K562 (cell line): ENCODE measurements around the gene SULT1E1. TPM values are rescaled to one million over a fixed set of nuclear protein-coding genes. Genes with fewer than 3 reads are reported as not detected.

Experiments used
- ATAC-seq: fragments of 200-7000 bp; cut with Tn5 transposase; 3 replicates; pipeline ENCODE4 v1.9.1; 2020; ENCODE audit warnings: moderate library complexity
- BruUV-seq: library from RNA; stranded (reverse); fragments of 400-500 nt; replicated peaks from 2 replicates; lab custom pipeline; 2021; lab: Mats Ljungman, UMichigan
- CTCF ChIA-PET: fragments of 300-600 bp; formaldehyde crosslinking; extraction: SDS; loops from one replicate; lab custom pipeline; 2021; ENCODE audit warnings: low intra/inter-chr PET ratio; lab: Yijun Ruan, JAX
- POLR2A ChIA-PET: fragments of 300-600, 350-650 bp; sonication (Branson Sonifier 250); formaldehyde crosslinking; extraction: SDS; loops from one replicate; lab custom pipeline; 2021; ENCODE audit warnings: antibody characterized with exemption, inconsistent platforms; lab: Yijun Ruan, JAX
- DNase-seq, 4 experiments: peaks; one replicate each; pipeline versions ENCODE4 v3.0.0 to v3.0.0-alpha.2; 2011 to 2018; ENCODE audit warnings: low spot score in 3 of 4, mixed read lengths in 3 of 4; ENCODE audit errors: extremely low read depth in 1 of 4
- FAIRE-seq: peaks from 2 replicates; lab custom pipeline; 2011; peaks lifted over from hg19 to GRCh38; lab: Jason Lieb, UNC
- H2AFZ ChIP-seq: 2 replicates; pipeline ENCODE4 v1.6.0; 2011; ENCODE audit warnings: low read depth, low read length, control low read depth, inconsistent platforms
- H3K27ac ChIP-seq: fragments of 200-600 bp; 3 replicates; pipeline ENCODE4 v1.8.0; 2011; ENCODE audit warnings: low read depth, mild to moderate bottlenecking, control low read depth, inconsistent platforms, low read length, moderate library complexity, mixed read lengths; ENCODE audit errors: extremely low read depth
- H3K27me3 ChIP-seq, 2 experiments: fragments of 300-600 bp in 1 of 2; 2 replicates in 1 of 2; 3 replicates in 1 of 2; pipeline versions ENCODE4 v1.6.0 to v1.8.0; 2011; ENCODE audit warnings: inconsistent platforms in 2 of 2, low read length in 2 of 2, mild to moderate bottlenecking in 1 of 2, mixed read lengths in 1 of 2, moderate library complexity in 1 of 2; ENCODE audit not compliant: control insufficient read depth in 2 of 2, insufficient read depth in 2 of 2
- H3K36me3 ChIP-seq: fragments of 300-600 bp; 3 replicates; pipeline ENCODE4 v1.8.0; 2011; ENCODE audit warnings: mild to moderate bottlenecking, low read length, inconsistent platforms; ENCODE audit not compliant: control insufficient read depth, insufficient read depth
- H3K4me1 ChIP-seq, 2 experiments: fragments of 200-600 bp in 1 of 2; replicated peaks in 1 of 2; 2 replicates in 1 of 2; 3 replicates in 1 of 2; pipeline versions ENCODE4 v1.5.1 to v1.8.0; 2011; ENCODE audit warnings: inconsistent platforms in 2 of 2, low read length in 2 of 2, mild to moderate bottlenecking in 1 of 2, mixed read lengths in 1 of 2, moderate library complexity in 1 of 2; ENCODE audit not compliant: control insufficient read depth in 2 of 2, insufficient read depth in 2 of 2
- H3K4me2 ChIP-seq: 2 replicates; pipeline ENCODE4 v1.6.1; 2011; ENCODE audit warnings: low read length, control low read depth, inconsistent platforms, mixed read lengths; ENCODE audit not compliant: insufficient read depth
- H3K4me3 ChIP-seq: fragments of 200-600 bp; sonication (generic), shearing (Covaris generic); 2 replicates; pipeline ENCODE4 v1.5.1; 2016; ENCODE audit warnings: control low read depth, inconsistent platforms
- H3K79me2 ChIP-seq: fragments of 200-600 bp; 3 replicates; pipeline ENCODE4 v1.8.0; 2011; ENCODE audit warnings: low read length, inconsistent platforms; ENCODE audit not compliant: control insufficient read depth, insufficient read depth
- H3K9ac ChIP-seq, 2 experiments: 2 replicates each; pipeline versions ENCODE4 v1.6.0 to v1.6.1; 2011; ENCODE audit warnings: low read depth in 2 of 2, low read length in 2 of 2, control low read depth in 1 of 2, inconsistent platforms in 1 of 2, mild to moderate bottlenecking in 1 of 2, mixed read lengths in 1 of 2; ENCODE audit not compliant: insufficient read depth in 1 of 2
- H3K9me1 ChIP-seq: one replicate; pipeline ENCODE4 v1.6.0; 2011; ENCODE audit warnings: inconsistent platforms, mild to moderate bottlenecking, low read length, moderate library complexity; ENCODE audit not compliant: control insufficient read depth, insufficient read depth
- H3K9me3 ChIP-seq: replicated peaks from 2 replicates; pipeline ENCODE4 v1.5.1; 2011; ENCODE audit warnings: low read depth, low read length, inconsistent platforms; ENCODE audit not compliant: control insufficient read depth, insufficient read depth
- H4K20me1 ChIP-seq: replicated peaks from 2 replicates; pipeline ENCODE4 v1.6.1; 2011; ENCODE audit warnings: low read length, inconsistent platforms, mixed read lengths; ENCODE audit not compliant: control insufficient read depth, insufficient read depth
- AFF4 ChIP-seq: sonication (generic); formaldehyde crosslinking; IDR thresholded peaks from 2 replicates; pipeline ENCODE4 v1.8.0; 2023; ENCODE audit warnings: mild to moderate bottlenecking, missing genetic modification reagents
- BHLHE40 ChIP-seq: IDR thresholded peaks from 2 replicates; pipeline ENCODE4 v1.6.1; 2011; ENCODE audit warnings: low read length, improper control_type of control experiment
- CBX1 ChIP-seq: sonication (generic); IDR thresholded peaks from 2 replicates; pipeline ENCODE4 v1.6.1; 2016; ENCODE audit warnings: antibody characterized with exemption, low read depth, mild to moderate bottlenecking
- CREB1 ChIP-seq, 2 experiments: sonication (generic) in 1 of 2; formaldehyde crosslinking in 1 of 2; IDR thresholded peaks; 2 replicates each; pipeline versions ENCODE4 v1.6.1 to v1.8.0; 2012 to 2022; ENCODE audit warnings: inconsistent platforms in 1 of 2, mild to moderate bottlenecking in 1 of 2, missing genetic modification reagents in 1 of 2, moderate library complexity in 1 of 2
- EHMT2 ChIP-seq: fragments of 450-650 bp; IDR thresholded peaks from 2 replicates; pipeline ENCODE4 v1.6.1; 2018; ENCODE audit warnings: antibody characterized with exemption
- ERF ChIP-seq: fragments of 450-650 bp; formaldehyde crosslinking; IDR thresholded peaks from 2 replicates; pipeline ENCODE4 v1.4.0; 2020; ENCODE audit warnings: mild to moderate bottlenecking, mixed read lengths
- GABPB1 ChIP-seq: sonication (generic); formaldehyde crosslinking; IDR thresholded peaks from 2 replicates; pipeline ENCODE4 v1.8.0; 2022; ENCODE audit warnings: mild to moderate bottlenecking, missing genetic modification reagents
- KLF6 ChIP-seq: fragments of 250-450 bp; sonication (Bioruptor Pico); IDR thresholded peaks from 2 replicates; pipeline ENCODE4 v1.4.0; 2020; ENCODE audit warnings: mild to moderate bottlenecking, moderate library complexity, borderline replicate concordance
- NFE2L1 ChIP-seq: fragments of 450-650 bp; IDR thresholded peaks from 2 replicates; pipeline ENCODE4 v1.6.1; 2016; ENCODE audit warnings: missing genetic modification characterization, low read depth, mild to moderate bottlenecking, missing compliant biosample characterization, moderate library complexity, borderline replicate concordance
- ZNF184 ChIP-seq: sonication (generic); formaldehyde crosslinking; IDR thresholded peaks from 2 replicates; pipeline ENCODE4 v1.5.0; 2020; ENCODE audit warnings: missing genetic modification reagents
- ZNF696 ChIP-seq: fragments of 250-450 bp; sonication (Bioruptor Pico); conservative IDR thresholded peaks from 2 replicates; pipeline ENCODE4 v1.4.0; 2020; ENCODE audit warnings: mild to moderate bottlenecking, moderate library complexity
- WGBS: fragments of 100-300 bp; shearing (Covaris generic); methylation state at CpG from one replicate; pipeline ENCODE4 v1.1.6; 2016; ENCODE audit warnings: low coverage, mixed read lengths; ENCODE audit not compliant: insufficient coverage; ENCODE audit errors: missing lambda C conversion rate; 5-methylcytosine and 5-hydroxymethylcytosine counted together
- in situ Hi-C: fragments of 300-500 bp; cut with MboI; formaldehyde crosslinking; loops from 4 replicates; pipeline ENCODE4 v1.15.0; 2018; ENCODE audit warnings: inconsistent platforms, mixed read lengths
- intact Hi-C: fragments of 100-400 bp; cut with micrococcal nuclease; formaldehyde crosslinking; loops from 2 replicates; pipeline ENCODE4 v1.14.2; 2022
- polyA plus RNA-seq, 8 experiments: library from polyadenylated mRNA; depleted of rRNA in 4 of 8; stranded (reverse) in 5 of 8; unstranded in 3 of 8; fragments of >200 nt; fragmentation: Nextera tagmentation in 2 of 8; fragmentation: Illumina TruSeq in 1 of 8; extraction: Ambion mirVana in 2 of 8; extraction: Trizol in 1 of 8; gene quantifications; 2 replicates each; pipeline versions ENCODE4 v1.2.1 to v1.2.3, GENCODE V29; 2011 to 2014; ENCODE audit warnings: inconsistent platforms in 1 of 8, missing spikeins in 1 of 8
- total RNA-seq, 7 experiments: library from RNA; depleted of rRNA in 6 of 7; stranded (reverse); fragments of >200 nt in 6 of 7; fragmentation: Illumina TruSeq in 2 of 7; extraction: Trizol in 2 of 7; gene quantifications; 2 replicates each; pipeline versions ENCODE4 v1.2.1 to v1.2.3, GENCODE V29; 2011 to 2021; ENCODE audit warnings: low replicate concordance in 1 of 7
- TF ChIP-seq, protein P1 (sequence below): fragments of 200-800 bp; sonication (Bioruptor generic); IDR thresholded peaks from 2 replicates; pipeline ENCODE4 v1.6.1; 2017; ENCODE audit warnings: missing genetic modification characterization, missing compliant biosample characterization
- TF ChIP-seq, protein P2 (sequence below), 2 experiments: fragments of 200-800 bp in 1 of 2; sonication (Bioruptor generic) in 1 of 2; sonication (generic) in 1 of 2; formaldehyde crosslinking in 1 of 2; IDR thresholded peaks in 1 of 2; conservative IDR thresholded peaks in 1 of 2; 2 replicates each; pipeline versions ENCODE4 v1.5.0 to v1.6.1; 2016 to 2020; ENCODE audit warnings: missing compliant biosample characterization in 1 of 2, missing genetic modification characterization in 1 of 2, missing genetic modification reagents in 1 of 2

Gene SULT1E1
- total and polyA plus RNA-seq, 9 of the 15 experiments (the other 6 are each of a cell fraction or from before 2014, with no cell fraction given): not detected

DNA sequence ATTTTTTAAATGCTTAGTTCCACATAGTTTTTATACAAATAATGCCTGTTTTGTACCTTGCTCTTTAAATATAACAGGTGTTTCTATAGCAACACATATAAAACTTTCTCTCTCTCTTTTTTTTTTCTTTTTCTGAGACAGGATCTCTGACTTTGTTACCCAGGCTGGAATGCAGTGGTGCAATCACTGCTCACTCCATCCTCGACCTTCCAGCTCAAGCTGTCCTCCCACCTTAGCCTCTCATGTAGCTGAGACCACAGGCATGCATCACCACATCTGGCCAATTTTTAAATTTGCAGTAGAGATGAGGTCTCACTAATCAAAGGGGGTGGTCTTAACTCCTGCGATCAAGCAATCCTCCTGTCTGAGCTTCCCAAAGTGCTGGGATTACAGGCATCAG, 18.3 kb upstream of the SULT1E1 start:
- no TSS peak for BruUV-seq
- no peak overlapping the region for H3K27ac ChIP-seq
- 0% methylated on average over 2 of the region's 2 CpGs for WGBS
- TF ChIP-seq CBX1: no peak
- no peak for TF ChIP-seq AFF4 (CRISPR knock-in tag)
- TF ChIP-seq, protein P1, sequence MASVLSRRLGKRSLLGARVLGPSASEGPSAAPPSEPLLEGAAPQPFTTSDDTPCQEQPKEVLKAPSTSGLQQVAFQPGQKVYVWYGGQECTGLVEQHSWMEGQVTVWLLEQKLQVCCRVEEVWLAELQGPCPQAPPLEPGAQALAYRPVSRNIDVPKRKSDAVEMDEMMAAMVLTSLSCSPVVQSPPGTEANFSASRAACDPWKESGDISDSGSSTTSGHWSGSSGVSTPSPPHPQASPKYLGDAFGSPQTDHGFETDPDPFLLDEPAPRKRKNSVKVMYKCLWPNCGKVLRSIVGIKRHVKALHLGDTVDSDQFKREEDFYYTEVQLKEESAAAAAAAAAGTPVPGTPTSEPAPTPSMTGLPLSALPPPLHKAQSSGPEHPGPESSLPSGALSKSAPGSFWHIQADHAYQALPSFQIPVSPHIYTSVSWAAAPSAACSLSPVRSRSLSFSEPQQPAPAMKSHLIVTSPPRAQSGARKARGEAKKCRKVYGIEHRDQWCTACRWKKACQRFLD (CRISPR knock-in tag): no peak
- TF ChIP-seq ZNF696 (CRISPR knock-in tag): no peak
- no peak for TF ChIP-seq NFE2L1 (tag)
- TF ChIP-seq, protein P2, sequence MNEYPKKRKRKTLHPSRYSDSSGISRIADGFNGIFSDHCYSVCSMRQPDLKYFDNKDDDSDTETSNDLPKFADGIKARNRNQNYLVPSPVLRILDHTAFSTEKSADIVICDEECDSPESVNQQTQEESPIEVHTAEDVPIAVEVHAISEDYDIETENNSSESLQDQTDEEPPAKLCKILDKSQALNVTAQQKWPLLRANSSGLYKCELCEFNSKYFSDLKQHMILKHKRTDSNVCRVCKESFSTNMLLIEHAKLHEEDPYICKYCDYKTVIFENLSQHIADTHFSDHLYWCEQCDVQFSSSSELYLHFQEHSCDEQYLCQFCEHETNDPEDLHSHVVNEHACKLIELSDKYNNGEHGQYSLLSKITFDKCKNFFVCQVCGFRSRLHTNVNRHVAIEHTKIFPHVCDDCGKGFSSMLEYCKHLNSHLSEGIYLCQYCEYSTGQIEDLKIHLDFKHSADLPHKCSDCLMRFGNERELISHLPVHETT (CRISPR knock-in tag; conservative IDR thresholded peaks at IDR 0.05 in 1 of 2, IDR thresholded peaks at IDR 0.05 in 1 of 2): no peak
- TF ChIP-seq ZNF184 (CRISPR knock-in tag): no peak
- TF ChIP-seq EHMT2: no peak
- TF ChIP-seq ERF: no peak
- TF ChIP-seq KLF6 (CRISPR knock-in tag): no peak
- TF ChIP-seq CREB1 (IDR thresholded peaks at IDR 0.05): no peak
- TF ChIP-seq CREB1 (CRISPR knock-in tag; IDR thresholded peaks at IDR 0.05): no peak
- TF ChIP-seq GABPB1 (CRISPR knock-in tag): no peak
- no peak for TF ChIP-seq BHLHE40
- no peaks in the 10 kb centered on the region for H3K27me3 ChIP-seq
- ChIA-PET CTCF (no interaction called here), POLR2A (no interaction called here)
- ATAC-seq (no peak), DNase-seq (no peak), FAIRE-seq (no peak)
- intact Hi-C loops (no loop called here), in situ Hi-C loops (no loop called here)
- no peak overlapping the region for H3K4me2 ChIP-seq
- no peaks in the 10 kb centered on the region for H3K36me3 ChIP-seq
- H3K4me3 ChIP-seq: no peak overlapping the region
- H3K79me2 ChIP-seq: no peaks in the 10 kb centered on the region
- H3K9me3 ChIP-seq: no peaks in the 10 kb centered on the region; the same call in 1 of the 2 replicates
- no peak overlapping the region for H2AFZ ChIP-seq
- no peaks in the 10 kb centered on the region for H3K9me1 ChIP-seq
- no peak overlapping the region for H3K9ac ChIP-seq
- no peaks in the 10 kb centered on the region for H4K20me1 ChIP-seq
- no peaks in the 10 kb centered on the region for H3K4me1 ChIP-seq
